Uterus (tissue), 4 donors: Measurements from ENCODE around the gene TFPI. TPM values are rescaled to one million over a fixed set of nuclear protein-coding genes. Genes with fewer than 3 reads are reported as not detected.

Experiments
- DNase-seq, 2 donors: peaks; one replicate each; pipeline ENCODE4 v3.0.0-alpha.2; 2019 to 2020
- H3K27ac ChIP-seq, 2 donors: fragments of 200-600 bp; sonication (generic); 1 replicate in 1 of 2; 2 replicates in 1 of 2; pipeline ENCODE4 v1.5.1; 2016 to 2018
- H3K27me3 ChIP-seq, 2 donors: fragments of 200-600 bp; sonication (generic); one replicate each; pipeline ENCODE4 v1.5.1; 2018 to 2019; ENCODE audit warnings: control low read depth in 1 of 2
- H3K36me3 ChIP-seq, 2 donors: fragments of 200-600 bp; sonication (generic); one replicate each; pipeline ENCODE4 v1.5.1; 2019; ENCODE audit warnings: control low read depth in 1 of 2
- H3K4me1 ChIP-seq, 2 donors: fragments of 200-600 bp; sonication (generic); one replicate each; pipeline ENCODE4 v1.5.1; 2018 to 2019; ENCODE audit warnings: control low read depth in 1 of 2
- H3K4me3 ChIP-seq, 2 donors: fragments of 200-600 bp; sonication (generic); 1 replicate in 1 of 2; 2 replicates in 1 of 2; pipeline ENCODE4 v1.5.1; 2018 to 2019; ENCODE audit warnings: mild to moderate bottlenecking in 1 of 2
- H3K9me3 ChIP-seq, 2 donors: fragments of 200-600 bp; sonication (generic); one replicate each; pipeline ENCODE4 v1.5.1; 2019; ENCODE audit warnings: control low read depth in 1 of 2
- CTCF ChIP-seq, 4 experiments: fragments of 200-600 bp in 2 of 4; fragments of 450-650 bp in 2 of 4; sonication (generic) in 2 of 4; IDR thresholded peaks; one replicate each; pipeline ENCODE4 v1.5.1; 2016 to 2019; ENCODE audit warnings: antibody characterized with exemption in 4 of 4, mild to moderate bottlenecking in 2 of 4, moderate library complexity in 1 of 4
- POLR2A ChIP-seq, 2 donors: fragments of 450-650 bp; IDR thresholded peaks; one replicate each; pipeline ENCODE4 v1.6.1; 2016; ENCODE audit warnings: antibody characterized with exemption in 2 of 2, mild to moderate bottlenecking in 1 of 2, moderate library complexity in 1 of 2
- intact Hi-C: fragments of 100-400 bp; cut with DNase I; formaldehyde crosslinking; loops from one replicate; pipeline ENCODE4 v1.15.1; 2023; ENCODE audit warnings: low total_unique reads
- total RNA-seq, 4 donors: library from RNA; depleted of rRNA in 3 of 4; stranded (reverse); fragments of >200 nt in 3 of 4; gene quantifications; one replicate each; pipeline versions ENCODE4 v1.1.0 to v1.2.4, GENCODE V29; 2014 to 2023
- donor health status: DM: yes; HTN: yes; CAD: no.

The TFPI gene
- total RNA-seq, 4 donors from 2014 or later = 88.5 to 135 (median 99.2) TPM

DNA sequence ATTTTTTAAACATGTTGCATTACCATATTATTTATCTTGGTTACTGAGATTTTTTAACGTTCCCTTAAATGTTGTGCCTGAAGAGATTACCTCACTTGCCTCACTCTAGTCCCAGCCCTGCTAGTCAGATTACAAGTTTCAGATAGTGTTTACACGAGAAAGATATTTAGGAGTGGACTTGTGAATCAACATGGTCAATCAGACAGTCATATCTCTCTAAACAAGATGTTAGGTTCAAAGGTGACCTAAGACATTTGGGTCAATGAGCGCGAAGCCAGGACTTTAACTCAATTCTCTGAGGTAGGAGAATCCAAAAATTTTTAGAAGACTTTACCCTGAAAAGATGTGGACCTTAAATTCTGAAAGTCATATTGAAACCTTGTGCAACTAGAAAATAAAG lies 91.4 kb downstream of the TFPI start:
- Histone ChIP-seq H3K27ac (no peak overlapping the region), H3K36me3 (no peaks in the 10 kb centered on the region), H3K9me3 (no peaks in the 10 kb centered on the region), H3K4me3 (no peak overlapping the region), H3K4me1 (no peaks in the 10 kb centered on the region), H3K27me3 (no peaks in the 10 kb centered on the region)
- intact Hi-C loops = no loop called here
- TF ChIP-seq POLR2A (IDR thresholded peaks at IDR 0.05) (no peak), CTCF (IDR thresholded peaks at IDR 0.05) (no peak)
- no peak for DNase-seq

DNA sequence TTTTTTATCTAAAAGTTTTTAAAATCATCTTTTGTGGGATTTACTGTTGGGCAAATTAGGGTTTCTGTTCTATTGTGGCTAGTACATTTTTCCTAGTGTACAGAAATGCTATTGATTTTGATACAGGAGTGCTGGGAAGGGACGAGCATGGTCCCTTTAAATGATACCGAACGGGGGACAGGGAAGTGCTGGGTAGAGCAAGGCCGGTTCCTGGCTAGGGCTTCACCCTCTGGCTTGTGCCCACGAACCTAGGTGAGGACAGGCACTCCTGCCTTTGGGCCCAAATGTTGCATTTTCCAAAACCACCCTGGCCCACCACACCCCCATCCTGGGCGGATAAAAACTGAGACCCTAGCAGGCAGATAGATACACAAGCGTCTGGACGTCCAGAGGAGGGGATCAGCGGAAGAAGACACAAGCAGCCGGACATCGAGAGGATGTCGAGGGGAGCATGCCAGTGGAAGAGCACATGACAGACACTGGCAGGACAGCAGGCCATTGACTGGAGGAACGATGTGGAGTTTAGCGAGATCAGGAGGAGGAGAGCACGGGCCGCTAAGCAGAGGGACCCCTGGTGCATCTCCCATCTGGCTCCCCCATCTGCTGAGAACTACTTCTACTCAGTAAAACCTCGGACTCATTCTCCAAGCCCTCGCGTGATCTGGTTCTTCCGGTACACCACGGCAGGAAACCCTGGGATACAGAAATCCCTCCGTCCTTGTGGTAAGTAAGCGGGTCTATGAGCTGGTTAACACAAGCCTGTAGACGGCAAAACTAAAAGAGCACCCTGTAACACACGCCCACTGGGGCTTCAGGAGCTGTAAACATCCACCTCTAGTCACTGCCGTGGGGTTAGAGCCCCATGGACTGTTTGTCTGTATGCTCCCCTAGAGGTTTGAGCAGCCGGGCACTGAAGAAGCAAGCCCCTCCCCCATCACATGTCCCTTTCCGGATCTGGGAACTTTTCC lies 92.7 kb downstream of the TFPI start:
- H3K4me3 ChIP-seq = peak overlapping the region in 1 of 2 donors; percentile 4
- H3K27ac ChIP-seq = no peak overlapping the region
- H3K36me3 ChIP-seq = no peaks in the 10 kb centered on the region
- intact Hi-C loops = no loop called here
- no peaks in the 10 kb centered on the region for H3K27me3 ChIP-seq
- peak in 1 of 2 donors; percentile 17 for DNase-seq
- no peaks in the 10 kb centered on the region for H3K4me1 ChIP-seq
- no peaks in the 10 kb centered on the region for H3K9me3 ChIP-seq
- TF ChIP-seq CTCF (IDR thresholded peaks at IDR 0.05) = no peak
- TF ChIP-seq POLR2A (IDR thresholded peaks at IDR 0.05) = no peak

GRCh38 chr2:187459256-187459655 lies 95.0 kb downstream of the TFPI start:
- DNase-seq = no peak
- TF ChIP-seq CTCF (IDR thresholded peaks at IDR 0.05) (no peak), POLR2A (IDR thresholded peaks at IDR 0.05) (no peak)
- Histone ChIP-seq H3K27me3 (no peaks in the 10 kb centered on the region), H3K27ac (no peak overlapping the region), H3K36me3 (no peaks in the 10 kb centered on the region), H3K4me1 (no peaks in the 10 kb centered on the region), H3K4me3 (no peak overlapping the region), H3K9me3 (no peaks in the 10 kb centered on the region)
- intact Hi-C loops = loop anchor here (10.0 kb wide), 1 partner anchor 604 kb away; no protein-coding TSS in a partner anchor

- no peak for TF ChIP-seq POLR2A (IDR thresholded peaks at IDR 0.05)
- TF ChIP-seq CTCF (IDR thresholded peaks at IDR 0.05) = peak; percentile 22 to 57 (median 39)
- intact Hi-C loops = loop anchor here (10.0 kb wide), 1 partner anchor 598 kb away; no protein-coding TSS in a partner anchor
Observed at GRCh38 chr2:187453078-187453641, 101.1 kb downstream of the TFPI start.

DNA sequence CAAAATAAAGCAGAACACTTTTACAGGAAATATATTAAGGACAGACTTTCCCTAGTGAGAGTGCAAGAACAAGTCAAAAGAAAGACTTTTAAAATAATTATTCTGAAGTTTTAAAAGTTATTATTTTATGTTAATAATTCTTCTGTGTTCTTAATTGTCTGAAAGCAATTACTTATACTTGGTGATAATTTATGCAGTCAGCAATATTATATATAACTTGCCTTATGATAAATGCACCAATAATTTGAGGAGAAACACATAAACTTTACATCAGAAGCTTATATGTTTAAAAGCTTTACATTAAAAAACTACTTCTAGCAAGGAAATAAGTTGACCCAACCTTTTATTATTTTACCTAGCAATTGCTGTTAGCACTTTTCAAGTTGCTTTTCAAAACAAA lies 102.7 kb downstream of the TFPI start:
- H3K36me3 ChIP-seq = no peaks in the 10 kb centered on the region
- no peak overlapping the region for H3K4me3 ChIP-seq
- no peak for DNase-seq
- no peaks in the 10 kb centered on the region for H3K27me3 ChIP-seq
- TF ChIP-seq POLR2A (IDR thresholded peaks at IDR 0.05) (no peak), CTCF (IDR thresholded peaks at IDR 0.05) (no peak)
- H3K9me3 ChIP-seq = no peaks in the 10 kb centered on the region
- no peaks in the 10 kb centered on the region for H3K4me1 ChIP-seq
- intact Hi-C loops = loop anchor here (10.0 kb wide), 1 partner anchor 597 kb away; no protein-coding TSS in a partner anchor
- H3K27ac ChIP-seq = no peak overlapping the region

More at GRCh38 chr2:187453078-187453641, 101.1 kb downstream of the TFPI start:
- Histone ChIP-seq H3K4me1 (no peaks in the 10 kb centered on the region), H3K36me3 (no peaks in the 10 kb centered on the region), H3K27me3 (no peaks in the 10 kb centered on the region), H3K4me3 (no peak overlapping the region), H3K27ac (no peak overlapping the region), H3K9me3 (no peaks in the 10 kb centered on the region)
- no peak for DNase-seq
